Heart left ventricle (tissue), 16 donors: ENCODE data around the gene TENT4B. TPM values are rescaled to one million over a fixed set of nuclear protein-coding genes. Genes with fewer than 3 reads are reported as not detected.

Experiments used
- ATAC-seq, 4 donors: fragments of 200-7000 bp; cut with Tn5 transposase; one replicate each; pipeline ENCODE4 v1.9.1; 2020 to 2022; ENCODE audit warnings: moderate library complexity in 4 of 4, mild to moderate bottlenecking in 3 of 4, moderate number of reproducible peaks in 1 of 4
- DNase-seq, 5 donors: peaks; one replicate each; pipeline ENCODE4 v3.0.0-alpha.2; 2020
- H3K27ac ChIP-seq, 12 donors: fragments of 200-600 bp; sonication (generic) in 4 of 12; one replicate each; pipeline versions ENCODE4 v1.5.0 to v1.8.0; 2016 to 2022; ENCODE audit warnings: mild to moderate bottlenecking in 2 of 12
- H3K27me3 ChIP-seq, 9 donors: fragments of 200-600 bp; sonication (generic) in 2 of 9; one replicate each; pipeline versions ENCODE4 v1.5.1 to v1.8.0; 2016 to 2022; ENCODE audit warnings: mild to moderate bottlenecking in 3 of 9
- H3K36me3 ChIP-seq, 9 donors: fragments of 200-600 bp; sonication (generic) in 2 of 9; one replicate each; pipeline versions ENCODE4 v1.5.0 to v1.8.0; 2018 to 2022; ENCODE audit warnings: mild to moderate bottlenecking in 2 of 9
- H3K4me1 ChIP-seq, 12 donors: fragments of 200-600 bp; sonication (generic) in 4 of 12; one replicate each; pipeline versions ENCODE4 v1.5.0 to v1.8.0; 2016 to 2022; ENCODE audit warnings: mild to moderate bottlenecking in 3 of 12
- H3K4me3 ChIP-seq, 12 donors: fragments of 200-600 bp; sonication (generic) in 4 of 12; one replicate each; pipeline versions ENCODE4 v1.5.0 to v1.8.0; 2017 to 2022; ENCODE audit warnings: mild to moderate bottlenecking in 9 of 12, moderate library complexity in 4 of 12
- H3K9me3 ChIP-seq, 12 donors: fragments of 200-600 bp; sonication (generic) in 4 of 12; one replicate each; pipeline versions ENCODE4 v1.5.0 to v1.8.0; 2016 to 2022; ENCODE audit warnings: mild to moderate bottlenecking in 1 of 12
- CTCF ChIP-seq, 12 donors: fragments of 200-600 bp; sonication (generic) in 4 of 12; IDR thresholded peaks; one replicate each; pipeline versions ENCODE4 v1.5.0 to v1.8.0; 2018 to 2022; ENCODE audit warnings: antibody characterized with exemption in 12 of 12, mild to moderate bottlenecking in 5 of 12
- POLR2A ChIP-seq, 2 donors: fragments of 450-650 bp; IDR thresholded peaks; one replicate each; pipeline ENCODE4 v1.6.1; 2017; ENCODE audit warnings: antibody characterized with exemption in 2 of 2, mild to moderate bottlenecking in 2 of 2, moderate library complexity in 2 of 2
- WGBS, 4 donors: extraction: QIAGEN DNeasy Blood & Tissue Kit in 2 of 4; methylation state at CpG; one replicate each; pipeline versions ENCODE4 v1.1.5 to v1.1.7; 2013 to 2018; 5-methylcytosine and 5-hydroxymethylcytosine counted together
- intact Hi-C, 10 donors: fragments of 100-400 bp; cut with DNase I; formaldehyde crosslinking; loops; one replicate each; pipeline versions ENCODE4 v1.11.1 to v1.14.2; 2022
- polyA plus RNA-seq, 2 donors: library from polyadenylated mRNA; stranded (reverse); fragments of 200-250 nt; gene quantifications; one replicate each; pipeline ENCODE4 v1.2.3, GENCODE V29; 2013
- total RNA-seq, 9 donors: library from RNA; depleted of rRNA in 2 of 9; stranded (reverse); fragments of >200 nt in 2 of 9; fragmentation: NEBNext Ultra II Directional in 3 of 9; extraction: Animal tissue kit (Norgen Biotek cat#: 25700) in 3 of 9; gene quantifications; one replicate each; pipeline versions ENCODE4 v1.1.0 to v1.2.4, GENCODE V29; 2016 to 2023
- donor health status: ischemic (EF 13 %, LVEDD 7.1; RV severe dilation, severe dysfunction).
- donor health status: healthy with polysubstance abuse.
- donor health status: DM: no; HTN: yes; CAD: no.
- donor health status: DM: no; HTN: no; CAD: no.
- donor health status: ischemic (EF 25% LVEDD 6.9; RV normal size, moderate dysfunction).
- donor health status: ischemic (EF 25% LVEDD 5.7; RV mildly dilated, moderate dysfunction).
- donor health status: healthy.
- donor health status: DM: yes; HTN: yes; CAD: no.
- donor health status: ischemic (EF 35%, LVEDD 5.7; RV mildly dilated, moderate dysfunction).
- donor health status: nonischemic (EF 11% LVEDD 7.7; RV severe dilation, severe dysfunction).
- donor health status: DM: yes; HTN: yes; CAD: no.
- donor health status: PGD.
- donor health status: ischemic (EF 29% LVEDD 5.4; RV normal size, mild dysfunction).
- donor health status: nonischemic (EF 23%, LVEDD 6.1; RV moderate dilation, normal function).

TENT4B gene
- total and polyA plus RNA-seq, 11 donors = 2.2 to 8.8 (median 6.5) TPM

- H3K4me3 ChIP-seq = peak overlapping the region in 9 of 12 donors; percentile 16 to 64 (median 36)
- peak in 3 of 4 donors; percentile 23 to 47 (median 24) for ATAC-seq
- peak in 3 of 5 donors; percentile 36 to 67 (median 51) for DNase-seq
- H3K27me3 ChIP-seq = no peaks in the 10 kb centered on the region
- TF ChIP-seq POLR2A (IDR thresholded peaks at IDR 0.05) (no peak), CTCF (IDR thresholded peaks at IDR 0.05) (no peak)
- WGBS, 4 donors = 73 to 85% (median 80%) methylated on average over 13 of the region's 13 CpGs
- H3K4me1 ChIP-seq = peaks cover 0 to 90% (median 0%) of the 10 kb centered on the region in 12 donors
- peak overlapping the region in 6 of 12 donors; percentile 24 to 95 (median 46) for H3K27ac ChIP-seq
- peaks cover 0 to 3% (median 0%) of the 10 kb centered on the region in 12 donors for H3K9me3 ChIP-seq
- intact Hi-C loops = no loop called here
- H3K36me3 ChIP-seq = no peaks in the 10 kb centered on the region
Measured at GRCh38 chr16:50273888-50274325, 120.8 kb downstream of the TENT4B start.

GRCh38 chr16:50274326-50275097 lies 121.4 kb downstream of the TENT4B start:
- Histone ChIP-seq H3K27me3 (no peaks in the 10 kb centered on the region), H3K4me3 (peak overlapping the region in 10 of 12 donors; percentile 10 to 64 (median 34)), H3K36me3 (no peaks in the 10 kb centered on the region), H3K9me3 (peaks cover 0 to 3% (median 0%) of the 10 kb centered on the region in 12 donors), H3K27ac (peak overlapping the region in 7 of 12 donors; percentile 8 to 95 (median 43)), H3K4me1 (peaks cover 0 to 90% (median 0%) of the 10 kb centered on the region in 12 donors)
- TF ChIP-seq CTCF (IDR thresholded peaks at IDR 0.05) = no peak
- no peak for TF ChIP-seq POLR2A (IDR thresholded peaks at IDR 0.05)
- 70 to 76% (median 71%) methylated on average over 10 to 18 of the region's 18 CpGs for WGBS, 4 donors
- DNase-seq (peak in 2 of 5 donors; percentile 24 to 61), ATAC-seq (no peak)
- intact Hi-C loops = no loop called here

- Histone ChIP-seq H3K36me3 (no peaks in the 10 kb centered on the region), H3K9me3 (peaks cover 0 to 3% (median 0%) of the 10 kb centered on the region in 12 donors), H3K4me1 (peaks cover 0 to 91% (median 0%) of the 10 kb centered on the region in 12 donors), H3K4me3 (peak overlapping the region in 7 of 12 donors; percentile 10 to 64 (median 38)), H3K27me3 (no peaks in the 10 kb centered on the region), H3K27ac (peak overlapping the region in 6 of 12 donors; percentile 24 to 95 (median 46))
- TF ChIP-seq CTCF (IDR thresholded peaks at IDR 0.05) = no peak
- TF ChIP-seq POLR2A (IDR thresholded peaks at IDR 0.05) = no peak
- DNase-seq (peak in 2 of 5 donors; percentile 20 to 26), ATAC-seq (no peak)
- intact Hi-C loops = no loop called here
- 86 to 92% (median 89%) methylated on average over 3 of the region's 3 CpGs for WGBS, 4 donors
Measured at GRCh38 chr16:50275098-50275415, 122.0 kb downstream of the TENT4B start.
